NCI-H1417 treated with DMSO at 0.1 percent for 48 hours (cell line): ENCODE measurements around the gene SMIM15.
"Not testable (repeated sequence)": the region's sequence is repeated elsewhere in the genome, so short reads cannot be mapped to it uniquely, and the experiment has no call there.

Experiments
- DNase-seq: peaks from one replicate; lab custom pipeline; 2025; lab: John Stamatoyannopoulos, UW

SMIM15 gene

GRCh38 chr5:61162010-61162831, at the start of gene SMIM15:
Gene SMIM15 (minus strand): TSS chr5:61162468. CDS start chr5:61160171, 2,297 bp downstream.
- peak; percentile 17 for DNase-seq

- no peak for DNase-seq
These were observed 45.6 kb upstream of the SMIM15 start for GRCh38 chr5:61207884-61208283.

GRCh38 chr5:61205013-61205412, 42.7 kb upstream of the SMIM15 start:
- DNase-seq = no peak

GRCh38 chr5:61202213-61202612, 39.9 kb upstream of the SMIM15 start:
- no peak for DNase-seq

- DNase-seq = no peak
These were observed 38.4 kb upstream of the SMIM15 start for GRCh38 chr5:61200582-61201155.

- DNase-seq = no peak
These were observed 36.3 kb upstream of the SMIM15 start for GRCh38 chr5:61198606-61199005.

- not testable (repeated sequence) for DNase-seq
These were observed 25.6 kb upstream of the SMIM15 start for GRCh38 chr5:61187826-61188225.

GRCh38 chr5:61187352-61187751, 25.1 kb upstream of the SMIM15 start:
- DNase-seq = not testable (repeated sequence)

- no peak for DNase-seq
These were observed 24.4 kb upstream of the SMIM15 start for GRCh38 chr5:61186634-61187033.

- DNase-seq = no peak
These were observed 22.4 kb upstream of the SMIM15 start for GRCh38 chr5:61184708-61185107.

- DNase-seq = no peak
These were observed 21.3 kb upstream of the SMIM15 start for GRCh38 chr5:61183538-61183937.

- no peak for DNase-seq
These were observed 20.2 kb upstream of the SMIM15 start for GRCh38 chr5:61182449-61182848.

GRCh38 chr5:61180886-61181285, 18.6 kb upstream of the SMIM15 start:
- DNase-seq = no peak

GRCh38 chr5:61178702-61179101, 16.4 kb upstream of the SMIM15 start:
- no peak for DNase-seq

- DNase-seq = no peak
These were observed 15.4 kb upstream of the SMIM15 start for GRCh38 chr5:61177716-61178115.

- DNase-seq = no peak
These were observed 14.8 kb upstream of the SMIM15 start for GRCh38 chr5:61177070-61177469.

- DNase-seq = no peak
These were observed 14.4 kb upstream of the SMIM15 start for GRCh38 chr5:61176631-61177030.

GRCh38 chr5:61171479-61171878, 9.2 kb upstream of the SMIM15 start:
- DNase-seq = no peak

GRCh38 chr5:61168951-61169350, 6.7 kb upstream of the SMIM15 start:
- no peak for DNase-seq

- DNase-seq = no peak
These were observed 5.1 kb upstream of the SMIM15 start for GRCh38 chr5:61167382-61167781.

- no peak for DNase-seq
These were observed 1.6 kb upstream of the SMIM15 start for GRCh38 chr5:61163905-61164304.

GRCh38 chr5:61162832-61163567, 732 bp upstream of the SMIM15 start:
- DNase-seq = no peak

- DNase-seq = no peak
These were observed 1.8 kb downstream of the SMIM15 start for GRCh38 chr5:61160497-61160896.
